Right atrium auricular region (tissue), 2 donors: ENCODE measurements around the gene EPHB2. TPM values are rescaled to one million over a fixed set of nuclear protein-coding genes. Genes with fewer than 3 reads are reported as not detected.

Experiments used
- DNase-seq: peaks from one replicate; pipeline ENCODE4 v3.0.0-alpha.2; 2019; ENCODE audit warnings: low spot score
- H3K27ac ChIP-seq, 2 donors: fragments of 200-600 bp; sonication (generic); 1 replicate in 1 of 2; 2 replicates in 1 of 2; pipeline ENCODE4 v1.5.1; 2016 to 2019
- H3K27me3 ChIP-seq, 2 donors: fragments of 200-600 bp; sonication (generic); one replicate each; pipeline versions ENCODE4 v1.5.1 to v1.6.0; 2017 to 2019
- H3K36me3 ChIP-seq: fragments of 200-600 bp; sonication (generic); one replicate; pipeline ENCODE4 v1.5.1; 2016
- H3K4me1 ChIP-seq, 2 donors: fragments of 200-600 bp; sonication (generic); one replicate each; pipeline versions ENCODE4 v1.5.1 to v1.6.0; 2017 to 2019
- H3K4me3 ChIP-seq, 2 donors: fragments of 200-600 bp; sonication (generic); 1 replicate in 1 of 2; 2 replicates in 1 of 2; pipeline ENCODE4 v1.5.1; 2017 to 2019; ENCODE audit warnings: mild to moderate bottlenecking in 1 of 2, moderate library complexity in 1 of 2
- H3K9me3 ChIP-seq, 2 donors: fragments of 200-600 bp; sonication (generic); one replicate each; pipeline ENCODE4 v1.5.1; 2019
- CTCF ChIP-seq, 2 donors: fragments of 200-600 bp; sonication (generic); IDR thresholded peaks; one replicate each; pipeline ENCODE4 v1.5.1; 2019; ENCODE audit warnings: antibody characterized with exemption in 2 of 2
- total RNA-seq, 2 donors: library from RNA; depleted of rRNA; stranded (reverse); fragments of >200 nt; gene quantifications; one replicate each; pipeline ENCODE4 v1.1.0, GENCODE V29; 2016

EPHB2 gene
- total RNA-seq, 2 donors from 2014 or later, result 1.8 to 2.6 TPM

- Histone ChIP-seq H3K9me3 (no peaks in the 10 kb centered on the region), H3K27ac (no peak overlapping the region), H3K27me3 (no peaks in the 10 kb centered on the region), H3K4me1 (peaks cover 0 to 29% of the 10 kb centered on the region in 2 donors), H3K4me3 (no peak overlapping the region), H3K36me3 (no peaks in the 10 kb centered on the region)
- TF ChIP-seq CTCF (IDR thresholded peaks at IDR 0.05), result no peak
- DNase-seq, result no peak
These were observed 115.0 kb downstream of the EPHB2 start for GRCh38 chr1:22825486-22826189.

GRCh38 chr1:22826604-22827580, 116.3 kb downstream of the EPHB2 start:
- no peaks in the 10 kb centered on the region for H3K9me3 ChIP-seq
- no peaks in the 10 kb centered on the region for H3K36me3 ChIP-seq
- H3K4me1 ChIP-seq, result peaks cover 0 to 29% of the 10 kb centered on the region in 2 donors
- H3K27ac ChIP-seq, result peak overlapping the region; percentile 17 to 35
- no peaks in the 10 kb centered on the region for H3K27me3 ChIP-seq
- TF ChIP-seq CTCF (IDR thresholded peaks at IDR 0.05), result no peak
- no peak overlapping the region for H3K4me3 ChIP-seq
- DNase-seq, result peak; percentile 62

- Histone ChIP-seq H3K9me3 (no peaks in the 10 kb centered on the region), H3K36me3 (no peaks in the 10 kb centered on the region), H3K4me1 (peaks cover 0 to 29% of the 10 kb centered on the region in 2 donors), H3K4me3 (no peak overlapping the region), H3K27me3 (no peaks in the 10 kb centered on the region), H3K27ac (no peak overlapping the region)
- DNase-seq, result no peak
- TF ChIP-seq CTCF (IDR thresholded peaks at IDR 0.05), result no peak
These were observed 117.2 kb downstream of the EPHB2 start for GRCh38 chr1:22827666-22828483.

GRCh38 chr1:22828484-22829308, 118.1 kb downstream of the EPHB2 start:
- Histone ChIP-seq H3K27me3 (no peaks in the 10 kb centered on the region), H3K4me3 (no peak overlapping the region), H3K36me3 (no peaks in the 10 kb centered on the region), H3K27ac (no peak overlapping the region), H3K9me3 (no peaks in the 10 kb centered on the region), H3K4me1 (peaks cover 0 to 29% of the 10 kb centered on the region in 2 donors)
- no peak for DNase-seq
- no peak for TF ChIP-seq CTCF (IDR thresholded peaks at IDR 0.05)
